Stimulated activated CD4-positive, alpha-beta T cell treated with anti-CD3 and anti-CD28 coated beads, Interleukin-12 subunit alpha, Interleukin-12 subunit beta, amount 100 ng/mL, for 48 hours (primary cell): ENCODE data around the gene BBS5.
A peak's percentile ranks its signal among the peaks of the same experiment; 100 is the strongest.

ENCODE experiments used
- DNase-seq, 3 donors: peaks; one replicate each; pipeline ENCODE4 v3.0.0-alpha.2; 2020; ENCODE audit warnings: low read depth in 2 of 3, low spot score in 1 of 3

BBS5 gene

DNA sequence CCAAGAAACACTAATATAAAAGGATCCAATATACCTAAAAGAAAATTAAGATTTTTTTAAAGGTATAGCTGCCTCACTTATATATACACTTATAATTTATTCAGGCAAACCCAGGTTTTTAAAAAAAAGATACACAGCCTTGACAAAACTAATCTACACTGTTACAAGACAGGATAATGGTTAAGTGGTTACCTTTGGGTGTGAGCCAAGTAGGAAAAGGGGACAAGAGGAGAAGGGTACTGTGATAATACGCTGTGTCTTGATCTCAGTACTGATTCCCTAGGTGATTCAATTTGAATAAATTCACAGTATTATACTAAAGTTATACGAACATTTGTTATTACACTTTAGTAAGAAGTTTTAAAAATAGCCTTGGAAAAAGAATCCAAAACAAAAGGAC lies 60.9 kb downstream of the BBS5 start:
- no peak for DNase-seq

DNA sequence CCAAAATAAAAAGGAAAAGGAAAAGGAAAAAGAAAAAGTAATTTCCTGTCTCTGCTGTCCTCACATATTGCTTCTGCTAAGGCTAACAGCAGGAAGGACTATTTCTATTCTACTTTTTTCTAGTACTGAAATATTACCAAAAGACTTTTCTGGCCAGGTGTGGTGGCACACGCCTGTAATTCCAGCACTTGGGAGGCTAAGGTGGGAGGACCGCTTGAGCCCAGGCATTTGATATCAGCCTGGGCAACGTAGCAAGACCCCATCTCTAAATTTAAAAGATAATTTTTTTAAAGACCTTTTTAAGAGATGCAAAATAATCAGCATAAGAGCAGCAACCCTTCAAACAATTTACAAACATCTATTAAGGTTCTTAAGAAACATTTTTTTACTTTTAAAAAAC lies 63.1 kb downstream of the BBS5 start:
- no peak for DNase-seq

DNA sequence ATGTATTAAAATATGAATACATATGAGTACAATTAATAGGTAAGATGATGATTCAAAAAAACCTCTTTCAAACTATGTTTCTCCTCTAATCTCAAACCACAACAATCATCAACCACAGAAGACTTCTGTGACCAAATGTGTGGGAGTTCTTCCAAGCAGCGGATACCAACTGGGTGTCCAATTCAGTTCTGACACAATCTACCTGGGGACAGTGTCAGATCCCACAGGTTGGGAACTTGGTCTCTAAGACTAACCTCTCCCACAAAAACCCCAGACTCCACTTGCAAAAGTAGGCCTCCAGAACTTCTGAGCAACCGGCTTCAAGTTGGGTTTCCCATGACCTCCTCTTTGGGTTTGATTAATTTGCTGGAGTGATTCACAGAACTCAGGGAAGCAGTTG lies 67.5 kb downstream of the BBS5 start:
- DNase-seq, result peak in 1 of 3 donors; percentile 3
